ENCODE measurements around the gene C3orf20.

The C3orf20 gene

DNA sequence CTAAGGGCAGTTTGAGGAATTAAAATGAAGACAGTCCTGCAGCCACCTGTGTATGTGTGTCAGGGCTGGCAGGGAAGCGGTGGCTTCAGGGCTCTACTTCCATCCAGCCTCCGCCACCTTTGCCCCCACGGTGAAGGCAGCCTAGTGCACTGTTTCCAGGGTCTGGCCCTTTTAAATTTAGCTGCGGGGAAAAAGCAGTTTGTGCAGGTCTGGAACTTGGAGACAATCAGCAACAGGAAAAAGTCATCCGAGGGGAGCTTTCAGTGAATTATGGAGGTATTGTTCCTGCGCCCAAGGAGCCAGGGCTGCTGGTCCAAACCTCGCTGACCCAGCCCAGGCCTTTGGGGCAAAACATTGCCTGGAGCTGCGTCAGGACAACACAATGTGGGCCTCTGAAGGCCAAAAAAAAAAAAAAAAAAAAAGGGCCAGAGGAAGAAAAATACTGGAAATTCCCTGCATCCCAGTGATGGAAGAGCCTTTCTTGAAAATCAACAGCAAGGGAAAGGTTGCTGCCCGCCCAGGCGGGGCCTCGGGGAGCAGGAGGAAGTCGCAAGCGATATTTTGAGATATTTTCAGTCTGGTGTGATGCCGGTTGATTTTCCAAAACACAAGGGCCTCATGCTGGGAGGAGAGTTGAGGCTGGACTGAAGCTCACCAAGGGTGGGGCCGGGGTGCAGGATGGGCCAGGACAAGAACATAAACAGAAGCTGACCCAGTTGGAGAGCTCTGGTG is 118.4 kb downstream of the C3orf20 start:
- TF ChIP-seq EGR1 (IDR thresholded peaks at IDR 0.05) = no peak
- no peak for TF ChIP-seq TCF12 (IDR thresholded peaks at IDR 0.05; ENCODE audit: low read depth)
- TF ChIP-seq FOXM1 (IDR thresholded peaks at IDR 0.05; ENCODE audit: borderline replicate concordance, low read depth) = no peak
- TF ChIP-seq REST (IDR thresholded peaks at IDR 0.05; ENCODE audit: low read depth) = no peak
- no peak for TF ChIP-seq ZBTB7A (IDR thresholded peaks at IDR 0.05; ENCODE audit: low read depth)
- no peak for TF ChIP-seq USF1 (IDR thresholded peaks at IDR 0.05)
- no peak for TF ChIP-seq YY1 (IDR thresholded peaks at IDR 0.05; ENCODE audit: low read depth)
- TF ChIP-seq CEBPB (IDR thresholded peaks at IDR 0.05) = no peak
- TF ChIP-seq TEAD4 (IDR thresholded peaks at IDR 0.05) = no peak
- no peak for TF ChIP-seq TAF1 (IDR thresholded peaks at IDR 0.05; ENCODE audit: low read depth)
- no peak for TF ChIP-seq MAX (IDR thresholded peaks at IDR 0.05)
- no peak for TF ChIP-seq EP300 (IDR thresholded peaks at IDR 0.05; ENCODE audit: borderline replicate concordance)
- no peak for TF ChIP-seq RAD21 (IDR thresholded peaks at IDR 0.05; ENCODE audit: low read depth)
- no peak for TF ChIP-seq CREB1 (IDR thresholded peaks at IDR 0.05; ENCODE audit: low read depth)
- no peak for TF ChIP-seq NFIC (IDR thresholded peaks at IDR 0.05)

GRCh38 chr3:14793858-14794234 is 118.9 kb downstream of the C3orf20 start:
- TF ChIP-seq MAX (IDR thresholded peaks at IDR 0.05) = no peak
- no peak for TF ChIP-seq RAD21 (IDR thresholded peaks at IDR 0.05; ENCODE audit: low read depth)
- TF ChIP-seq USF1 (IDR thresholded peaks at IDR 0.05) = no peak
- TF ChIP-seq TEAD4 (IDR thresholded peaks at IDR 0.05) = no peak
- no peak for TF ChIP-seq TAF1 (IDR thresholded peaks at IDR 0.05; ENCODE audit: low read depth)
- no peak for TF ChIP-seq NFIC (IDR thresholded peaks at IDR 0.05)
- TF ChIP-seq YY1 (IDR thresholded peaks at IDR 0.05; ENCODE audit: low read depth) = no peak
- TF ChIP-seq EP300 (IDR thresholded peaks at IDR 0.05; ENCODE audit: borderline replicate concordance) = no peak
- TF ChIP-seq FOXM1 (IDR thresholded peaks at IDR 0.05; ENCODE audit: borderline replicate concordance, low read depth) = no peak
- no peak for TF ChIP-seq CEBPB (IDR thresholded peaks at IDR 0.05)
- no peak for TF ChIP-seq REST (IDR thresholded peaks at IDR 0.05; ENCODE audit: low read depth)
- TF ChIP-seq TCF12 (IDR thresholded peaks at IDR 0.05; ENCODE audit: low read depth) = no peak
- no peak for TF ChIP-seq EGR1 (IDR thresholded peaks at IDR 0.05)
- no peak for TF ChIP-seq CREB1 (IDR thresholded peaks at IDR 0.05; ENCODE audit: low read depth)
- TF ChIP-seq ZBTB7A (IDR thresholded peaks at IDR 0.05; ENCODE audit: low read depth) = no peak

- TF ChIP-seq CREB1 (IDR thresholded peaks at IDR 0.05; ENCODE audit: low read depth) (no peak), EGR1 (IDR thresholded peaks at IDR 0.05) (no peak), TEAD4 (IDR thresholded peaks at IDR 0.05) (no peak), ZBTB7A (IDR thresholded peaks at IDR 0.05; ENCODE audit: low read depth) (no peak), FOXM1 (IDR thresholded peaks at IDR 0.05; ENCODE audit: borderline replicate concordance, low read depth) (no peak), RAD21 (IDR thresholded peaks at IDR 0.05; ENCODE audit: low read depth) (no peak), MAX (IDR thresholded peaks at IDR 0.05) (no peak), TCF12 (IDR thresholded peaks at IDR 0.05; ENCODE audit: low read depth) (no peak), CEBPB (IDR thresholded peaks at IDR 0.05) (no peak), EP300 (IDR thresholded peaks at IDR 0.05; ENCODE audit: borderline replicate concordance) (no peak), TAF1 (IDR thresholded peaks at IDR 0.05; ENCODE audit: low read depth) (no peak), NFIC (IDR thresholded peaks at IDR 0.05) (no peak), YY1 (IDR thresholded peaks at IDR 0.05; ENCODE audit: low read depth) (no peak), USF1 (IDR thresholded peaks at IDR 0.05) (no peak), REST (IDR thresholded peaks at IDR 0.05; ENCODE audit: low read depth) (no peak)
Observed at GRCh38 chr3:14794435-14794834, 119.5 kb downstream of the C3orf20 start.

Measured in Ishikawa (cell line).